AG04449 (cell line): Measurements from ENCODE around the gene NPBWR2.

Source experiments
- CTCF ChIA-PET: fragments of 350-600 bp; formaldehyde crosslinking; extraction: SDS; loops from one replicate; lab custom pipeline; 2021; ENCODE audit warnings: antibody characterized with exemption; lab: Yijun Ruan, JAX
- POLR2A ChIA-PET: fragments of 400-600, 350-600 bp; formaldehyde crosslinking; extraction: SDS; loops from one replicate; lab custom pipeline; 2020; ENCODE audit warnings: antibody characterized with exemption, inconsistent platforms; lab: Yijun Ruan, JAX
- DNase-seq: peaks from one replicate; pipeline ENCODE4 v3.0.0-alpha.2; 2010; ENCODE audit warnings: low read depth, low spot score
- H3K4me3 ChIP-seq: 2 replicates; pipeline ENCODE4 v1.5.1; 2011; ENCODE audit warnings: low read depth, mild to moderate bottlenecking, control low read depth, low read length
- TF ChIP-seq, protein P1 (sequence below): IDR thresholded peaks from one replicate; pipeline ENCODE4 v1.5.1; 2011; ENCODE audit warnings: mild to moderate bottlenecking, moderate library complexity, low read length, control low read depth, inconsistent platforms; ENCODE audit not compliant: insufficient read depth; ENCODE audit errors: missing control alignments

Gene NPBWR2

DNA sequence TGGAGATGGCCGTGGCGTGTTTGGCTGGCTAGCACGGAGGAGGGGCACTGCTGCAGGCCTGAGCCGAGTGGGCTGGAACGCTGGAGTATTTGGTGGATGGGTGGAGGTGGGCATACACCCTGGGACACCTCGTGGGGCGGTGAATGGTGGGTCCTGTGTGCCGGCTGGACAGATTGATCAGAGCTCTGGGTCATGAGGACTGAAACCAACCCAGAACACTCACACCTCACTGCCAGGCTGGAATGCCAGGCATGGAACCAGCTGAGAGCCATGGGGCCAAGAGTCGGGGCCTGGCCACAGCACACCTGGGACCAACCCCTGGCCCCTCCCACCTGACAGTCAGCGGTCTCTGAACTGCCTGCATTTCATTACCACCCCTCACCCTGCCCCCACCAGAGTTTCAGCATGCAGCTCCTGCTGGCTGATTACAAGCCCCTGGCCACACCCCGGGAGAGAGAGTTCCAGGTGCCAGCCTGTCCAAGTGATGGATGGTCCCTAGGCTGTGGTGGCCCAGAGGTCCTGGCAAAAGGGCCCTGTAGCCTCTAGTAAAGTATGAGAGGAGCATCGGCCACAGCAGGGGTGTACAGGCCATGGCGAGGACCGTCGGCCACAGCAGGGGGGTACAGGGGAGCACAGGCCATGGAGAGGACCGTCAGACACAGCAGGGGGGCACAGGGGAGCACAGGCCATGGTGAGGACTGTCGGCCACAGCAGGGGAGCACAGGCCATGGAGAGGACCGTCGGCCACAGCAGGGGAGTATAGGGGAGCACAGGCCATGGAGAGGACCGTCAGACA, 3.3 kb downstream of the NPBWR2 start:
- CTCF ChIA-PET, result no interaction called here

DNA sequence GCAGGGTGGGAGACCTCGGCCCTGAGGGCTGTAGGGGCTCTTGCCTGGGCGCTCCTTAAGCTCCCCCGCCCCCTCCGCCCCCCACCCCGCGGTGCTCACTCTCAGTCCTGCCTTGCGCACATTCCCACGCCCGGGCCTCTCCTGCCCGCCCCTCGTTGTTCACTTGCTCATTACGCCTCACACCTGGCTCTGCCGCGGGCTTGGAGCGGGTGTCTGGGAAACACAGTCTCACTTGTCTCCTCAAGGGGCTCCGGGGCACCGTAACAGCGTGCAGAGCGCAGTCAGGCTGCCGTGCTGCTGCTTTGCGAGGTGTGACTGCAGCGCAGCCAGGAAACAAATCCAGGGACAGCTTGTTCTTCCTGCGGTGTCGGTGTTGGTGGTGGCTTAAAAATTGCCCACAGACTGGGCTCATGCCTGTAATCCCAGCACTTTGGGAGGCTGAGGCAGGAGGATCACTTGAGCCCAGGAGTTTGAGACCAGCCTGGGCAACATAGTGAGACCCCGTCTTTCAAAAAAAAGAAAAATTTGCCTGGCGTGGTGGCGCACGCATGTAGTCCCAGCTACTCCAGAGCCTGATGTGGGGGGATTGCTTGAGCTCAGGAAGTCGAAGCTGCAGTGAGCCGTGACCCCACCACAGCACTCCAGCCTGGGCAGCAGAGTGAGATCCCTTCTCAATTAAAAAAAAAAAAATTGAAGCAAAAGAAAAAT, 4.6 kb downstream of the NPBWR2 start:
- no peak for DNase-seq
- no peak overlapping the region for H3K4me3 ChIP-seq
- ChIA-PET CTCF (interaction anchor here (0.9 to 2.2 kb wide), 4 partner anchors 9 to 17 kb away, joined by 3 to 7 read pairs (median 6); no protein-coding TSS in a partner anchor), POLR2A (no interaction called here)
- TF ChIP-seq, protein P1, sequence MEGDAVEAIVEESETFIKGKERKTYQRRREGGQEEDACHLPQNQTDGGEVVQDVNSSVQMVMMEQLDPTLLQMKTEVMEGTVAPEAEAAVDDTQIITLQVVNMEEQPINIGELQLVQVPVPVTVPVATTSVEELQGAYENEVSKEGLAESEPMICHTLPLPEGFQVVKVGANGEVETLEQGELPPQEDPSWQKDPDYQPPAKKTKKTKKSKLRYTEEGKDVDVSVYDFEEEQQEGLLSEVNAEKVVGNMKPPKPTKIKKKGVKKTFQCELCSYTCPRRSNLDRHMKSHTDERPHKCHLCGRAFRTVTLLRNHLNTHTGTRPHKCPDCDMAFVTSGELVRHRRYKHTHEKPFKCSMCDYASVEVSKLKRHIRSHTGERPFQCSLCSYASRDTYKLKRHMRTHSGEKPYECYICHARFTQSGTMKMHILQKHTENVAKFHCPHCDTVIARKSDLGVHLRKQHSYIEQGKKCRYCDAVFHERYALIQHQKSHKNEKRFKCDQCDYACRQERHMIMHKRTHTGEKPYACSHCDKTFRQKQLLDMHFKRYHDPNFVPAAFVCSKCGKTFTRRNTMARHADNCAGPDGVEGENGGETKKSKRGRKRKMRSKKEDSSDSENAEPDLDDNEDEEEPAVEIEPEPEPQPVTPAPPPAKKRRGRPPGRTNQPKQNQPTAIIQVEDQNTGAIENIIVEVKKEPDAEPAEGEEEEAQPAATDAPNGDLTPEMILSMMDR, result no peak

More for the DNA sequence above, 3.3 kb downstream of the NPBWR2 start:
- POLR2A ChIA-PET, result no interaction called here
- no peak for DNase-seq
- TF ChIP-seq, protein P1, result no peak
- H3K4me3 ChIP-seq, result no peak overlapping the region

DNA sequence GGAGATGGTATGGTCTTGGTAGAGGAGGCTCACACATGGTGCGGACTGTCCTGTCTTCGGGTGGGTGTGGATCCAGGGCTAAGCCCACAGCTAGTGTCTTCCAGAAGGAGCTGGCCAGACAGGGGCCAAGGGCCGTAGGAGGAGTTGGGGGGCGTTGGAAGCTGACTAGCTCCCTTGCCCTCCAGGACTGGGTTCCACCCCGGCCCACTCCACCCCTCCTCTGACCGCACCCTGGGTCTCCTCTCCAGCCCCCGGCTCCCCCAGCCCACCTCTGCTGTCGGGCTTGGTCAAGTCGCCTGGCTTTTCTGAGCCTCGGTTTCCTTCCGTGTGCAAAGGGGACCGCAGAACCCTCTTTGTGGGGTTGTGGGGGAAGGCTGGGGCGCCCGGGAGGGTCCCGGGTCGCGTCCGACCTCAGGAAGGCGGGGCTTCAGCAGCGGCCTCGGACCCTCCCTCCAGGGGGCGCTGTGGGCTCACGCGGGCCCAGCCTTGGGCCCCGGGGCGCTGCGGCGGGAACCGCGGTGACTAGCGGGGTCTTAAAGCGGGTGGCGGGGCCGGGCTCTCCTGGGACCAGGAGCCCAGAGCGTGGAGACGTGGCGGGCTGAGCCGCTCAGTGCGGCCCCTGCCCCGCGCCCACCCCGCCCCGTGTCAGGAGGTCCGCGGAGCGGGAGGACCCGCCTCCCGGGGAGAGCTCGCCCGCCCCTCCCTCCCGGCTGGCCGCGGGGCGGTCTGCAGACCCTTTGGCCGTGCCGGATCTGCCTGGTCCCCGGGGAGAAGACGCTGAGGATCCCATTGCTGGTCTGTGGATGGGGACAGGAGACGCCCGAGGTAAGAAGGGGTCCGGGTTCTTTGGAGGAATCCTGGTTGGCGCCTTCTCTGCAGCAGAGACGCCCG, 5.4 kb downstream of the NPBWR2 start:
- TF ChIP-seq, protein P1, result peak; percentile 73
- ChIA-PET CTCF (interaction anchor here (0.9 to 2.2 kb wide), 5 partner anchors 9 to 18 kb away, joined by 3 to 7 read pairs (median 4); no protein-coding TSS in a partner anchor), POLR2A (no interaction called here)
- no peak for DNase-seq
- no peak overlapping the region for H3K4me3 ChIP-seq

DNA sequence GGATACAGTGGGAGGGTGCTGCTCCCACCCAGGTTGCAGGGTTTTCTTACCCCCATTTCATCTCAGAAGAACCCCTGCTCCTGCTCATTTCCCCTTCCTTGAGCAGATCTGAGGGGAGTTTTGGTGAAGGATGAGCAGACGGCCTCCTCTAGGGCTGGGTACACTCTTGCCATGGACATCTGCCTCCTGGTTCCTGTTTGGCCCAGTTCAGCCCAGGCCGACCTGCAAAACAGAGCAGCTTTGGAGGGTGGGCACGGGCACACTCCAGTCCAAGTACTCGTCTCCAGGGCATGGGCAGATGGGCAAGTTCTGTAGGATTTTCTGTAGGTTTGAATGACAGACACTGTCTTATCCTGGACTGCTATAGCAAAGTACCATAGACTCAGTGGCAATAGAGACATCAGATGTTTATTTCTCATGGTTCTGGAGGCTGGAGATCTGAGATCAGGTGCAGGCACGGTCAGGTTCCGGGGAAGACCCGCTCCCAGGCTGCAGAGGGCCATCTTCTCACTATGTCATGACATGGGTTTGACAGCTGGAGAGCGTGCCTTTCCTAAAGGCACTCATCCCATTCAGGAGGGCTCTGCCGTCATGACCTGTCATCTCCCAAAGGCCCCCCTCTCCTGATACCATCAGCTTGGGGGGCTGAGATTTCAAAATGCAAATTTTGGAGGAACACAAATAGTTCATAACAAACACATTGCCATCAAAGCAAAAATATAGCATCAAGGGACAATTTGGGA, 6.2 kb downstream of the NPBWR2 start:
- ChIA-PET CTCF (interaction anchor here (1.4 to 2.2 kb wide), 3 partner anchors 10 to 16 kb away, joined by 4 to 7 read pairs (median 7); no protein-coding TSS in a partner anchor), POLR2A (no interaction called here)
- no peak for DNase-seq
- TF ChIP-seq, protein P1, result no peak
- H3K4me3 ChIP-seq, result no peak overlapping the region

DNA sequence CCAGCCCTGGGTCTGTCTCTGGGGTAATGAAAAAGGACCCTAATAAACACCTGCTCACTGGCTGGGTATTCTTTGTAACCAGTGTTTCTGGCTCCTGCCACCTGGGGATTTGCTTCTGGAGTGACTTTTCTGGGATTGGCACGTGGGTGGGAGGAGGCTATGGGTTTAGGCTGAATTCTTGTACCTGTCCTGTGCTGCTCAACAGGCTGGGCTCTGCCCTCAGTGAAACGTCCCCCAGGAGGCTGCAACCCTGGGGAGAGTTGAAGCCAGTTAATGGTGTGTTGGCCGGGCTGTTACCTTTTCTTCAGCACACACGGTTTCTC, 6.8 kb downstream of the NPBWR2 start:
- TF ChIP-seq, protein P1, result no peak
- no peak for DNase-seq
- ChIA-PET CTCF (interaction anchor here (1.1 to 2.2 kb wide), 3 partner anchors 15 to 21 kb away, joined by 3 to 7 read pairs (median 4); partner anchors contain the start of genes OPRL1 and RGS19), POLR2A (no interaction called here)
- no peak overlapping the region for H3K4me3 ChIP-seq
